OCI-LY3 (cell line): ENCODE measurements around the gene LRRC23.
"Not testable (repeated sequence)": the region's sequence is repeated elsewhere in the genome, so short reads cannot be mapped to it uniquely, and the experiment has no call there.

Source experiments
- H2AFZ ChIP-seq: fragments of 200-600, 300-600 bp; shearing (Covaris generic); 2 replicates; pipeline ENCODE4 v1.6.0; 2014; ENCODE audit warnings: antibody characterized with exemption, low read depth, low read length
- H3K27ac ChIP-seq: fragments of 200-600, 300-600 bp; sonication (generic); 2 replicates; pipeline ENCODE4 v1.5.1; 2014; ENCODE audit warnings: mild to moderate bottlenecking, low read length, moderate library complexity, mixed read lengths
- H3K27me3 ChIP-seq: fragments of 200-600, 300-600 bp; sonication (generic); 2 replicates; pipeline ENCODE4 v1.6.1; 2014; ENCODE audit warnings: low read depth, low read length, mixed read lengths
- H3K36me3 ChIP-seq: fragments of 200-600, 300-600 bp; sonication (generic); replicated peaks from 2 replicates; pipeline ENCODE3; 2014; ENCODE audit warnings: low read depth, low read length, mixed read lengths
- H3K4me1 ChIP-seq: fragments of 300-600, 200-600 bp; sonication (generic); 2 replicates; pipeline ENCODE4 v1.6.1; 2014; ENCODE audit warnings: low read length, mixed read lengths
- H3K4me2 ChIP-seq: fragments of 200-600, 300-600 bp; sonication (generic); 2 replicates; pipeline ENCODE4 v1.6.1; 2014; ENCODE audit warnings: low read length, mixed read lengths
- H3K4me3 ChIP-seq: fragments of 300-600, 200-600 bp; sonication (generic); 2 replicates; pipeline ENCODE4 v1.5.1; 2014; ENCODE audit warnings: antibody characterized with exemption, mild to moderate bottlenecking, low read length, moderate library complexity
- H3K79me2 ChIP-seq: fragments of 300-600, 200-600 bp; shearing (Covaris generic); 2 replicates; pipeline ENCODE4 v1.6.1; 2014; ENCODE audit warnings: mild to moderate bottlenecking, low read length, mixed read lengths
- H3K9ac ChIP-seq: fragments of 300-600, 200-600 bp; shearing (Covaris generic); 2 replicates; pipeline ENCODE4 v1.6.0; 2014; ENCODE audit warnings: mild to moderate bottlenecking, low read length, moderate library complexity
- H3K9me3 ChIP-seq: fragments of 200-600, 300-600 bp; shearing (Covaris generic); 2 replicates; pipeline ENCODE4 v1.6.1; 2014; ENCODE audit warnings: low read length, mixed read lengths; ENCODE audit not compliant: insufficient read depth
- H4K20me1 ChIP-seq: fragments of 200-600, 300-600 bp; sonication (generic); 2 replicates; pipeline ENCODE4 v1.6.1; 2016; ENCODE audit warnings: low read length, mixed read lengths; ENCODE audit not compliant: insufficient read depth
- CTCF ChIP-seq: fragments of 200-600, 300-600 bp; sonication (generic); IDR thresholded peaks from 2 replicates; pipeline ENCODE4 v1.5.1; 2014; ENCODE audit warnings: antibody characterized with exemption, low read length, low read depth
- EZH2phosphoT487 ChIP-seq: fragments of 200-600 bp; shearing (Covaris generic); IDR thresholded peaks from 2 replicates; pipeline ENCODE4 v1.6.1; 2018; ENCODE audit warnings: antibody characterized with exemption, mixed run types, low read depth

The LRRC23 gene

GRCh38 chr12:6872073-6873048, 32.3 kb upstream of the LRRC23 start:
- H3K4me3 ChIP-seq: peak overlapping the region; percentile 79
- peak overlapping the region; percentile 63 for H3K9ac ChIP-seq
- H3K4me1 ChIP-seq: peaks cover 43% of the 10 kb centered on the region
- TF ChIP-seq EZH2phosphoT487: no peak
- TF ChIP-seq CTCF: peak; percentile 79
- H3K36me3 ChIP-seq: peaks cover 40% of the 10 kb centered on the region
- peak overlapping the region; percentile 36 for H3K27ac ChIP-seq
- peaks cover 25% of the 10 kb centered on the region for H3K79me2 ChIP-seq
- peaks cover 36% of the 10 kb centered on the region for H4K20me1 ChIP-seq
- H3K9me3 ChIP-seq: no peaks in the 10 kb centered on the region
- no peak overlapping the region for H2AFZ ChIP-seq
- H3K27me3 ChIP-seq: no peaks in the 10 kb centered on the region
- H3K4me2 ChIP-seq: peak overlapping the region; percentile 99

- H3K9me3 ChIP-seq: no peaks in the 10 kb centered on the region
- peaks cover 33% of the 10 kb centered on the region for H4K20me1 ChIP-seq
- H3K36me3 ChIP-seq: peaks cover 37% of the 10 kb centered on the region
- TF ChIP-seq EZH2phosphoT487 (no peak), CTCF (no peak)
- no peaks in the 10 kb centered on the region for H3K27me3 ChIP-seq
- peak within 1 kb of the TSS; percentile 36 for H3K27ac ChIP-seq
- H3K79me2 ChIP-seq: peaks cover 15% of the 10 kb centered on the region
- peaks cover 43% of the 10 kb centered on the region for H3K4me1 ChIP-seq
- peak within 1 kb of the TSS; percentile 99 for H3K4me2 ChIP-seq
- H3K9ac ChIP-seq: peak within 1 kb of the TSS; percentile 63
- H3K4me3 ChIP-seq: peak within 1 kb of the TSS; percentile 79
- H2AFZ ChIP-seq: peak within 1 kb of the TSS; percentile 67; the same call in 1 of the 2 replicates
These were observed 31.3 kb upstream of the LRRC23 start, which contains the start of gene SPSB2 for GRCh38 chr12:6873094-6874014. TSS of gene SPSB2 (minus strand) at chr12:6873303. CDS start at chr12:6872901, 402 bp downstream.

- H3K79me2 ChIP-seq, H2AFZ ChIP-seq, H3K9me3 ChIP-seq, H3K9ac ChIP-seq, H3K27me3 ChIP-seq, H3K27ac ChIP-seq: not testable (repeated sequence)
- peak overlapping the region; percentile 99 for H3K4me2 ChIP-seq
- peaks cover 37% of the 10 kb centered on the region for H3K4me1 ChIP-seq
- H4K20me1 ChIP-seq: peaks cover 27% of the 10 kb centered on the region
- H3K36me3 ChIP-seq: peaks cover 31% of the 10 kb centered on the region
- H3K4me3 ChIP-seq: peak overlapping the region; percentile 79
These were observed 30.6 kb upstream of the LRRC23 start for GRCh38 chr12:6874015-6874368.

- H3K4me1 ChIP-seq, H3K9me3 ChIP-seq, H3K36me3 ChIP-seq, H3K4me3 ChIP-seq, H3K4me2 ChIP-seq, H3K79me2 ChIP-seq, H4K20me1 ChIP-seq, H3K27ac ChIP-seq, H2AFZ ChIP-seq, H3K9ac ChIP-seq, H3K27me3 ChIP-seq: not testable (repeated sequence)
These were observed 24.8 kb upstream of the LRRC23 start for GRCh38 chr12:6879824-6880223.
